HG03354 (cell line): ENCODE data around the gene GMDS.
A peak's percentile ranks its signal among the peaks of the same experiment; 100 is the strongest.

Source experiments
- ATAC-seq: cut with Tn5 transposase; IDR thresholded peaks from one replicate; pipeline ENCODE4 v1.9.1; 2021; ENCODE audit warnings: mild to moderate bottlenecking; ENCODE audit not compliant: unreplicated experiment, poor library complexity, severe bottlenecking

GMDS gene

DNA sequence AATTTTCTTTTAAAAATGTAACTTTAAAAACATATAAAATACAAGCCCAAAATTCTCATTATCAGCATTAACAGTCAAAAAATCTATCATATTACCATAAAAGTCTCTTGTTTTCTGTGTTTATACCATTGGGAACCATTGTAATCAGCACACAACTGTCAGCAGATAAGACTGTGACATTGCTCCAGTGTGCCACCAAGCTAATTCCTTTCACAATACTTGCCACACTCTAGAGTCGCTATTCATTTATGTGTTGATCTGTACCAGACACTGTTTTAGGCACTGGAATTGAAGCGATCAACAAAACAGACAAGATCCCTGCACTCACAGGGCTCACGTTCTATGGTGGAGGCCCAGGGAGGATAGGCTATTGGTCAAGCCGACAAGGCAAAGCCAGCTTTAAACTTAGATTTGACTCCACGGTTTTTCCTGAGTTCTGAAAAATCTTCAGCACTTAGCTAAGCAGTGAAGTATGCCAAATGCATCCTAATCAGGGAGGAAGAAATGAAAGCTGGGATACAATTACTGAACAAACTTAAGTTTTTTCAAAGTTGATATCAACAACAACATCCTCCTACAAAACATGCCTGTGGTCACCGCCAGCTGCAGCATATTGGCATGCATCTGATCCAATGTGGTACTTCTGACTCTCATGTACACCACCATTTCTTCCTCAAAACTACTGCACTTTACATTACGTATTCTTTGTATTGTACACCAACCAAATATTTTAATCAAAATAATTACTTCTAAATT lies 60.5 kb downstream of the GMDS start:
- ATAC-seq: no peak

DNA sequence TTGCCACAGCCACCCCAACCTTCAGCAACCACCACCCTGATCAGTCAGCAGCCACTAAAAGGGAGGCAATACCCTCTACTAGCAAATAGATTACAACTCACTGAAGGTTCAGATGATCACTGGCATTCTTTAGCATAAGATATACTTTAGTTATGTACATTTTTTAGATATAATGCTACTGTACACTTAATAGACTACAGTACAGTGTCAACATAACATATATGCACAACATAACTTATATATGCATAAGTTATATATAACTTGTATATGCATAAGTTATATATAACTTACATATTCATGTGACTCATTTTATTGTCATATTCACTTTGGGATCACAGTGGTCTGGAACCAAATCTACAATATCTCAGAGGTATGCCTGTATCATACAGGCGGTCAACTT lies 61.7 kb downstream of the GMDS start:
- ATAC-seq: no peak

DNA sequence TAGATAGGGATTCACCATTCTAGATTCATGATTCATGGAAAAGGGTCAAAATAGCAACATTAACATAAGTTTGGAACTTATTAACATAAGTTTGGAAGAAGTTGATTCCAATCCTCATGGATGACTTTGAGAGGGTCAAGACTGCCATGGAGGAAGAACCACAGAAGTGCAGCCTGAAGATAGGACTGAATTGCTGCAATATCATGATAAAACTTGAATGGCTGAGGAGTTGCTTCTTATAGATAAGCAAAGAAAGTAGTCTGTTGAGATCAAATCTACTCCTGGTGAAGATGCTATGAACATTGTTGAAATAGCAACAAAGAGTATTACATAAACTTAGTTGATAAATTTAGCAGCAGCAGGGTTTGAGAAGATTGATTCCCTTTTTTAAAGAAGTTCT lies 62.2 kb downstream of the GMDS start:
- ATAC-seq: no peak

DNA sequence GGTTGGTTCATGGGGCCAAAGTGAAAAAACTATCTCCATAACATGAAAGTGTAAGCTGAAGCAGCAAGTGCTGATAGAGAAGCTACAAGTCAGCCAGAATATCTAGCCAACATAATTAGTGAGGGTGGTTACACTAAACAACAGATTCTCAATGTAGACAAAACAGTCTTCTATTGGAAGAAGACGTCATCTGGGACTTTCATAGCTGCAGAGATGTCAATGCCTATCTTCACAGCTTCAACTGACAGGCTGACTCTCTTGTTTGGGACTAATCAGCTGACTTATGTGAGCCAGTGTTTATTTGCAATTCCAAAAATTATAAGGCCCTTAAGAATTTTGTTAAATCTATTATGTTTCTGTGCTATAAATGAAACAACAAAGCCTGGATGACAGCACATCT lies 63.2 kb downstream of the GMDS start:
- ATAC-seq: no peak

DNA sequence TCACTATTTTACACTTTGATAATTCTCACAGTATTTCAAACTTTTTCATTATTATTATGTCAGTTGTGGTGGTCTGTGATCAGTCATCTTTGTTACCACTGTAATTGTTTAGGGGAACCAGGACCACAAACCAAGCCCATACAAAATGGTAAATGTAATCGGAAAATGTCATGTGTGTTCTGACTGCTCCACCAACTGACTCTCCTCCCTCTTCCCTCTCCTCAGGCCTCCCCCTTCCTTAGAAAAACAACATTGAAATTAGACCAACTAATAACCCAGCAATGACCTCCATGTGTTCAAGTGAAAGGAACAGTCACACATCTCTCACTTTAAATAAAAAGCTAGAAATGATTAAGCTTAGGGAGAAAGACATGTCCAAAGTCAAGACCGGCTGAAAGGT lies 63.8 kb downstream of the GMDS start:
- ATAC-seq: no peak

DNA sequence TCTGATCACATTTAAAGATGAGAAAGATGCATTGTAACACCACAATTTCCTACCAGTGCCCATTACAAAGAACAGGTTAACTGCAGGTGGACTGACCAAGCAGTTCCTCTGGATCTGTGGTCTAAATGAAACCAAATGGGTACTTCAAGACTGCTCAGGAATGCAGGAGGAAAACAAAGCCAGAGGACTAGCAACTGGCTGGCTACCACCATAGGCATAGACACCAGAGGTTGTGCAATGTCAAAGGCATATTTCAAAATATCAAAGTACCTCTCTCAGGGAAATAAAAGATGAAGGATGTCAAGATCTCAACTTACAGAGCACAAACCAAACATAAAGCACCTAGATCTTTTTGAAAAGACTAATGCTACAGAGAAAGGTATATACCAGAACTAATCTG lies 65.5 kb downstream of the GMDS start:
- no peak for ATAC-seq

DNA sequence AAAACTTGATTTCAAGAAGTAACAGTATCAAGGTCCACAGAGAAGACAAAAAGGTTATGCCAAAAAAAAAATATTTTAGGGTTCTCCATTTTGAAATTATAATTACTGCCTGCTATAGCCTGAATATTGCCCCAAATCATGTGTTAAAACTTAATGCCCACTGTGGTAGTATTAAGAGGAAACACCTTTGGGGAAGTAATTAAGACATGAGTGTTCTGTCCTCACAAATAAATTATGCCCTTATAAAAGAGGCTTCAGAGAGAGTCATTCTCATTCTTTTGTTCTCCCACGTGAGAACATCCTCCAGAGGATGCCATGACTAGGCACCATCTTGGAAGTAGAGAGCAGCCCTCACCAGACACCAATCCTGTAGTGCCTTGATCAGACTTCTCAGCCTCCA lies 66.2 kb downstream of the GMDS start:
- no peak for ATAC-seq

DNA sequence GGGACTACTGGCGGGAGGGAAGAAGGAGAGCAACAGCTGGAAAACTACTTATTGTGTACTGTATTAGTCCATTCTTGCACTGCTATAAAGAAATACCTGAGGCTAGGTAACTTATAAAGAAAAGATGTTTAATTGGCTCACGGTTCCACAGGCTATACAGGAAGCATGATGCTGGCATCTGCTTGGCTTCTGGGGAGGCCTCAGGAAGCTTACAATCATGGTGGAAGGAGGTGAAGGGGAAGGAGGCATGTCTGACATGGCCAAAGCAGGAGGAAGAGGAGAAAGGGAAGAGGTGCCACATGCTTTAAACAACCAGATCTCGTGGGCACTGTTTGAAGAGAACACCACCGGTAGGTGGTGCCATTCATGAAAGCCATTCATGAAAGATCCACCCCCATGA lies 67.3 kb downstream of the GMDS start:
- no peak for ATAC-seq

DNA sequence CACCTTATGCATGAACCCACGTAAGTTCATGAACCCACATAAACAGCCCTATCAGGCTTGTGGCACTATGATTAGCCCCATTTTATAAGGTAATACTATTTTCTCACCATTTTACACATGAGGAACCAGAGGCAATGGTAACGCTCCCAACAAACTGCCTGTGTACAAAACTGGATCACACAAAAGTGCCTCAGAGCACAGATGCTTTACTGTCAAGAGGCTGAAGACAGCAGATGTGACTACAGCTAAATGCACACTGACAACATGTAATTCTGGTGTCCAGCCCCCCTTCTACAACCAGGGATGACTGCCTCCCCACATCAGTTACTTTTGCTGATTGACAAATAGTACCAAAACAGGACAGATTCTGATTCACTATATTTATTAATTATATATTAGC lies 69.6 kb downstream of the GMDS start:
- ATAC-seq: no peak

DNA sequence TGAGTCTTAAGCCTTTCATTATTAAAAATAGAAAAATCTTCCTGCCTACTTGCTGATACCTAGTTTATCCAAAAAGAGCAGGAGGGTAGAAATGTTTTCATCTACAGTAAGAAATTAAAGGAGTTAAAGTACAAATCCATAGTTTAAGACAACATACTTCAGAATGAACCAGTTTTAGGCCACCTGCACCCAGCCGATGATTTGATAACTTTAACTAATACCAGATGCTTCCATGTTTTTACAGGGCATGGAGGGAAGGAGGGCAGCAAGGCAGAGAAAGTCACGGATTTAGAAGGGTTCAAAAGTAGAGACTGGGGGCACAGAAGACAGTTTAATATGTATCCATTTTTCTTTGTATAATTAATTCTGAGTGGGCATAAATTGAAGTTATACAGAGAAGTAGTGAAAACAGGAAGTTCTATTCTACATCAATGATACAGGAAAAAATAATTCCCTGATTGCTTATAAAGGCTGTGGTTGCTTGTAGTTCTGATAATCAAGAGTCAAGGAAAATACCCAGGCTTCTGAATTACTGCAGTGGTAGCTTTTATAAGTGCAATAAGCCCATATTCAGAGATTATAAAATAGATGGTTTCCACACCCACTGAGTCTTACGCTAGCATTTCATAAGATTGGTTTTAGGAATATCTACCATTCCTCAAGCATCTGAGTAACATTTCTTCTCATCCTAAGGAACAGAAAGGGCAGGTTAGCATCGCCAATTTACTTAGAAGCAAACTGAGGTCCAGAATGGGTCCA lies 72.0 kb downstream of the GMDS start:
- no peak for ATAC-seq

DNA sequence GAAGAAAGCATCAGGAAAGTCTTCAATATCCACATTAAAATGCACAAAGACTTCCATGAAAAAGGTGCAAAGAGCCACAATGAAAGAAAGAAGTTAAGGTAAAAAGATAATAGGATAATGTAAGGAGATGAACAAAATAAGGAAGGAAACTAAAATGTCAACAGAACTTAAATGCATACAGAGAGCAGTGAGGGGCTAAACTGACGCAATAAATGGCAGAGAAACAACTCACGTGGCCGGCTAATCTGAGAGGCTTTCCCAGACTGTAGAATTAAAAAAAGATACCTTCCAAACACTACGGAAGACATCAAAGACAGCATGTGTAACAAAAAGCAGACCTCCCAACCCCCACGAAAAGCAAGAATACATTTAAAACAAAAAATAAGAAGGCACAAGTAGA lies 73.7 kb downstream of the GMDS start:
- no peak for ATAC-seq

DNA sequence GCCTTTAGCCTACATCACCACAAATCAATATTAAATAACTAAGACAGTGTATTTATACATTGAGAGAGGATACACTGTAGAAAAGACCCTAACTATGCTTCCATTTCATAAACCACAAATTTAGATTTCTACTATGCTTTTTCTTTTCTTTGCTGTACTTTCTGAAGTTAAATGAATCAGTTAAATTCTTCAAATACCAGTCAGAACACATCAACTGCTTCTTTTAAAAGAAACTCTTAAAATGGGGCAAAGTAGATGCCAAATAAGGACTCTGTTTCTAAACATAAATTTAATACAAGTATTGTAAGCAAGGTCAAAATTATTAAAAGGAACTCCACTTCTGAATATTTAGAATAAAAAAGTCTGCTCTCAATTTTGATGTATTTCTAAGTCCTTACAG lies 76.9 kb downstream of the GMDS start:
- ATAC-seq: no peak

DNA sequence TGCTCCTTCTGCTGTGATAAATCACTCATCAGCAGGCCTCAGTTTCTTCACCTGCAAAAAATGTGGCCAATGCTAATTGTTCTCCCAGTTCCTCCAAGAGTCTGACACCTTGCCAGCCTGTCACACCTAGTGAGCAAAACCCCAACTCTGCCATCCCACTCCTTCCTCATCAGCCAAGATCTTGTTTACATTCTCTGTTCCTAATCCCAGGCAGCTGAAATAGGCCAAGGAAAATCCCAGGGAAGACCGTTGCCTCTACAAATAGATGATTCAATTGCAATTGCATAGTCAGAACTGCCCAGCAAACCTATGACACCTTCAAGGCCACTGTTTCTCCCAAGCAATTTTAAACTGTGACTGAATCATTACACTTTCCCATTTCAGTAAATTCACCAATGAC lies 78.7 kb downstream of the GMDS start:
- ATAC-seq: no peak

DNA sequence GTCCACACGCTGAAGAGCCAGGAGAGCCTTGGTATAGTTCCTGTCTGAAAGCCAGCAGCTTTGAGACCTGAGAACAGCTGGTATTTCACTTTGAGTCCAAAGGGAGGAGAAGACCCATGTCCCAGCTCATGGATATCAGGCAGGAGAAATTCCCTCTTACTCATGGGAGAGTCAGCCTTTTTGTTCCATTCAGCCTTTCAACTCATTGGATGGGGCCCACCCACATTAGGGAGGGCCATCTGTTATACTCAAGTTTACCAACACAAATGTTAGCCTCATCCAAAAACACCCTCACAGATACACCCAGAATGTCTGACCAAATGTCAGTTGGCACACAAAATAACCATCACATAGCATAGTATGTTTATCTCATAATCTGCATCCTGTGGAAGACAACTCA lies 80.1 kb downstream of the GMDS start:
- no peak for ATAC-seq

DNA sequence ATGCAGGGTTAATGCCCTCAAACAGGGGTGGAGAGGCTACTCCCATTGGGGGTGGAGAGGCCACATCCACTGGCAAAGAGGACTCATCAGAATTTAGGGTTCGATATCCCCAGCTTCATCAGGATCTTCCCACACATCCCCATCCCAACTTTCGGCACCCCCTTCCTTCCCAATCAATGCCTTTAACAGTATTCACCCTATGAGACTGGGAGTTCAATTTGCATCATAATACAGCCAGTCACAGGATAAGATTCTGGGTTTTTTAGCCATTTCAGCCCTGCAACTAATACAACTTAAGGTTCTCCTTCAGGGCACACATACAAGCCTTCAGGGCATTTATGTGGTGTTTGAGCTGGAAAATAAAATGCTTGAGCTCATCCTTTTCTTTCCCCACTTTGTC lies 80.9 kb downstream of the GMDS start:
- no peak for ATAC-seq

DNA sequence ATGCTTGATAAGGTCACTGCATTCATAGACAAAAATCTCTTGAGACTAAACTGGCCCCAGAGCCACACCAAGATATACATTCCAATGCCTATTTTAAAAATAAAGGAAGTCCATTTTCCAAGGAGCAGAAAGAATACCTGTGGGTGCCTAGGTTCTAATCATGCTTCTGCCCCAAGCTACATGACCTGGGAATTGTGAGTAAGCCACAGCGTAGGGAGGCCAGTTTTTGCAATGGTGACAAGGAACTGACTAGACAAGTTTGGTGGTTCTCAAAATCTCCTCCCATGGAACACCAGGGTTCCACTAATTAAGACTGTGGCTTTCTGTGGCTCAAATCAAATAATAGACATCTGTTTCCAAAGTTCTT lies 83.3 kb downstream of the GMDS start:
- ATAC-seq: no peak

DNA sequence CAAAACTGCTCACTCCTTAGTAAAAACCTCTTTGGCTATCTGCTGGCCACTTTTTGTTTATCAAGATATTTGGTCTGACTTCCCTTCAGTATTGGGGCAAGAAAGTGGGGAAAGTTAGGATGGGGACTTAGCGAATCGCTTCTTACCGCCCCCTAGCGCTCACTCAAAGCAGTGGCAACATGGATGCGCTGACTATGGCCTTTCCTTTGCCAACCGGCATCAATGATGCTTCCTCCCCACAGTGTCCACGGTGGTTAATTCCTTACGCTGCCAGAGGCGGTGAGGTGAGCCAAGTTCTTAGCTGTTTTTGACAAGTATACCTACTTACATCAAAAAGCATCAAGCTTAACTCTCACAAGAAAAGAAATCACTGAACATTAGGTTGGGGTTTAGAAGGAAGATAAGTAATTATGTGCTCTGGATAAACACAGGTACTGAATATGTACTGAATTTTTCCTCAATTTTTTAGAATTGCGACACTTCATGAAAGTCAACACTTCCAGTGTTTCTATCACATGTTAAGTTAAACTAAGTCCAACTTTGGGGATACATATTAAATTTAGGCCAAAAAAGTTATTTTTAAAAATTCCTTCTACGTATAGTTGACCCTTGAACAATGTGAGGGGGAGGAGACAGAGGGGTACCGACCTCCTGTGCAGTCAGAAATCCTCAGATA lies 86.7 kb downstream of the GMDS start:
- no peak for ATAC-seq

DNA sequence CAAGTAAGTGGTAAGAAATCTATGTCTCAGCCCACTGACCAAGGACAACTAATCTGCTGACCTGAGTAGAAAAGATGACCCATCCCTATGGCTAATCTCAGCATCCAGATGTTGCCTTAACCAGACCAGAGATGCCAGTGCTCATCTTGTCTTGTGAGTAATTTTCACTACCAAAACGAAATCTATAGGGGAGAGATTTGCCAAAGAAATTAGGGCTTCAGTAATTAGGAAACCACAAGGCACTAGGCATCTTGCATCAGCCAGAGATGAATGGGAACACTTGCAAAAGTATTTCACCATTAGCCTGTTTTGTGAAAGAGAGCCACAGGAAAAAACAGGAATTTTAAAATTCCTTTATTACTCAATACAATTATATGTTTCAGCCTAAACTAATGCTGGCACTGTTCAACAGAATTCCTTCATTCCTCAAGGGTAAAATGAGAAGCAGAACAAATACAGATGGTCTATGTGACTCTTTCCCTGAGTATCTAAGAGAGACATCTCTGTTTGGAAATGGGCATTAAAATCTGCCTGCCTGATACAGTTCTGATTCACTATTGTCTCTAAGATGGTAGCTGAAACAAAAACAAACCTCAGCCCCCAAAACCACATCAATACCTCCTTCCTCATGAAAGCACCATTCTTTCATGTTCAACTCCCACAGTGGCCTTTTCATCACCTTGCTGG lies 87.8 kb downstream of the GMDS start:
- peak; percentile 46 for ATAC-seq

DNA sequence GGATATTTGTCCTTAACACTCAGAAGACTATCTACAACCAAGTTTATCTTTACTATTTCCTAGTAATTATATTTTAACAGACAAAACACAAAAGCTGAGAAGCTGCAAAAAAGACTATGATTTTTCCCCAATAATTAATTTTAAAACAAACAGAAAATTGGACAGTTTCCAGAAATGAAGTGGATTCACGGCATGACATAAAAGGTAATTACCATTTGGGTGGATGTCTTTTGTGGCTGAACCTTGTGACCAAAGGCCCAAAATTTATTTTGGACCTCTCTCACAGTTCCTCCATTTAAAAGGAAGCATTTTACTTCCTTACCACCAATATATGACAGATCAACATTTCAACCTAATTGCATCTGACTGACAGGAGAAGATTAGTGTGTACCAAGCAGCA lies 90.2 kb downstream of the GMDS start:
- no peak for ATAC-seq

DNA sequence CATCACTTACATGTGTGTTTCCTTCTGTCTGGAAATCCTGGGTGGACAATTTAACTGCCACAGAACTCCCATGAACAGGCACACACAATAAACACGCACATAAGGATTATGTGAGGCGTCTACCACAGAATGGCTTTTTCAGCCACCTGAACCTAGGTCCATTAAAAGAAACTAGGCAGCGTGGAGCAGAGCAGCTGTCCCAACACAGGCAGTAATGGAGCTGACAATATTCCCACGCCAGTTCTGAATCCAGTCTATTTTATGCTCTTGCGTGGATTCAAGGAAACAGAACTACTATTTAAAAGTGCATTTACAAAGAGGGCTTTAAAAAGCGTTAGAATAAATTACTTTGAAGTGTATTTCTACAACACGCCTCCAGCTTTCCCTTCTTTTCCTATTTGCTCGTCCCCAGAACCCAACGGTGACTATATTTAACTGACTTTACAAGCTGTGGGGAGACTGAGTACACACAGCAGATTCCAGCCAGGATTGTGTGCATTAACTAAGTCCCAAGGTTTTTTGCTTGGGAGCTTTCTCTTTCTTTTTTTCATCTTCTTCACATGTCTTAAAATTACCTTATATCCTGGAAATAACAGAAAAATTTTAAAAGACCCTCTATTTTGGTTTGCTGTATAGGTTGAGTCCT lies 95.9 kb downstream of the GMDS start:
- ATAC-seq: no peak
